Adipocyte (in vitro differentiated cells): ENCODE results near the gene NDUFA3.

Source experiments
- DNase-seq: peaks from one replicate; pipeline ENCODE4 v3.0.0-alpha.2; 2015; ENCODE audit warnings: low read depth
- H3K27me3 ChIP-seq: replicated peaks from 2 replicates; pipeline ENCODE4 v1.7.0; 2013; ENCODE audit warnings: mild to moderate bottlenecking, low read length, moderate library complexity; ENCODE audit not compliant: control insufficient read depth, insufficient read depth
- H3K36me3 ChIP-seq: 2 replicates; pipeline ENCODE4 v1.7.0; 2013; ENCODE audit warnings: low read length, mild to moderate bottlenecking, moderate library complexity; ENCODE audit not compliant: control insufficient read depth, insufficient read depth, severe bottlenecking
- H3K4me1 ChIP-seq: 2 replicates; pipeline ENCODE4 v1.7.0; 2013; ENCODE audit warnings: mild to moderate bottlenecking, low read length, moderate library complexity; ENCODE audit not compliant: control insufficient read depth, insufficient read depth
- H3K4me3 ChIP-seq: 2 replicates; pipeline ENCODE4 v1.7.0; 2013; ENCODE audit warnings: mild to moderate bottlenecking, low read length, moderate library complexity
- H3K9ac ChIP-seq: 2 replicates; pipeline ENCODE4 v1.7.0; 2013; ENCODE audit warnings: mild to moderate bottlenecking, low read length, moderate library complexity
- H3K9me3 ChIP-seq: 2 replicates; pipeline ENCODE4 v1.7.0; 2013; ENCODE audit warnings: mild to moderate bottlenecking, low read length, moderate library complexity; ENCODE audit not compliant: control insufficient read depth

The NDUFA3 gene

GRCh38 chr19:54147676-54148075 lies 45.0 kb downstream of the NDUFA3 start:
- Histone ChIP-seq H3K36me3 (peaks cover 88% of the 10 kb centered on the region), H3K4me3 (no peak overlapping the region), H3K9me3 (no peaks in the 10 kb centered on the region), H3K4me1 (no peaks in the 10 kb centered on the region), H3K27me3 (no peaks in the 10 kb centered on the region), H3K9ac (no peak overlapping the region)
- no peak for DNase-seq

DNA sequence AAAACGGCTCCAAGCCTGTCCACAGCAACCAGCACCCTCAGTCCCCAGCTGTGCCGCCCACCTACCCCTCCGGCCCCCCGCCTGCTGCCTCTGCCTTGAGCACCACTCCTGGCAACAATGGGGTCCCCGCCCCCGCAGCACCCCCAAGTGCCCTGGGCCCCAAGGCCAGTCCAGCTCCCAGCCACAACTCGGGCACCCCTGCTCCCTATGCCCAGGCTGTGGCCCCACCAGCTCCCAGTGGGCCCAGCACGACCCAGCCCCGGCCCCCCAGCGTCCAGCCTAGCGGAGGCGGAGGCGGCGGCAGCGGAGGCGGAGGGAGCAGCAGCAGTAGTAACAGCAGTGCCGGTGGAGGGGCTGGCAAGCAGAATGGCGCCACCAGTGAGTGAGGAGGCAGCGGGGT lies 45.5 kb downstream of the NDUFA3 start:
- Histone ChIP-seq H3K36me3 (peaks cover 88% of the 10 kb centered on the region), H3K4me1 (peaks cover 2% of the 10 kb centered on the region), H3K9ac (no peak overlapping the region), H3K27me3 (no peaks in the 10 kb centered on the region), H3K9me3 (no peaks in the 10 kb centered on the region), H3K4me3 (no peak overlapping the region)
- no peak for DNase-seq

GRCh38 chr19:54149021-54149812 lies 46.6 kb downstream of the NDUFA3 start:
- Histone ChIP-seq H3K9ac (no peak overlapping the region), H3K4me1 (peaks cover 13% of the 10 kb centered on the region), H3K27me3 (no peaks in the 10 kb centered on the region), H3K4me3 (no peak overlapping the region), H3K9me3 (no peaks in the 10 kb centered on the region), H3K36me3 (peaks cover 86% of the 10 kb centered on the region)
- DNase-seq, result no peak

DNA sequence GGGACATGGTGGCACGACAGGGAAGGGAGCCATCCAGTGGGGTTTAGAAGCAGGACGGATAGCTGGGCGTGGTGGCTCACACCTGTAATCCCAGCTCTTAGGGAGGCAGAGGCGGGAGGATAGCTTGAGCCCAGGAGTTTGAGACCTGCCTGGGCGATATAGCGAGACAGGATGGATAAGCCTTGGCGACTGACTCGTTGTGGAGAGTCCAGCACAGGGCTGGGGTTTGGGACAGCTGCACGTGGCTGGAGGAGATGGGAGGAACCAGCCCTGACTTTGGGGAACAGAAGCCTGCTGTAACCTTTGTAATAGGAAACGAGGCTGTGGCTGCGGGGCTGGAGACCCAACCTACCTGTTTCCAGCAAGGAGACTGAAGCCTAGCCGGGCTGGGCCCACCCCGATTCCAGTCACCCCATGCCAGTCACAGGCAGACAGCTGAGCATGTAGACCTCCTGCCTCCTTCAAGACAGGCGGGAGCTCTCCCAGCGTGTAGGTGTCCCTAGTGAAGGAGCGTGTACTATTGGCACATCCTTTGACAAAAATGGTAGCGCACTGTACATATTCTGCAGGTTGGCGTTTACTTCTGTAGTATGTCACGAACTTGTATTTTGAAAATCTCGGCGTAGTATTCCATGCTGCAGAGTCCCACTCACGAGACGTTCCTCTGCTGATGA lies 48.8 kb downstream of the NDUFA3 start:
- Histone ChIP-seq H3K9ac (no peak overlapping the region), H3K4me3 (no peak overlapping the region), H3K27me3 (no peaks in the 10 kb centered on the region), H3K4me1 (peaks cover 21% of the 10 kb centered on the region), H3K9me3 (no peaks in the 10 kb centered on the region), H3K36me3 (peaks cover 86% of the 10 kb centered on the region)
- DNase-seq, result no peak

DNA sequence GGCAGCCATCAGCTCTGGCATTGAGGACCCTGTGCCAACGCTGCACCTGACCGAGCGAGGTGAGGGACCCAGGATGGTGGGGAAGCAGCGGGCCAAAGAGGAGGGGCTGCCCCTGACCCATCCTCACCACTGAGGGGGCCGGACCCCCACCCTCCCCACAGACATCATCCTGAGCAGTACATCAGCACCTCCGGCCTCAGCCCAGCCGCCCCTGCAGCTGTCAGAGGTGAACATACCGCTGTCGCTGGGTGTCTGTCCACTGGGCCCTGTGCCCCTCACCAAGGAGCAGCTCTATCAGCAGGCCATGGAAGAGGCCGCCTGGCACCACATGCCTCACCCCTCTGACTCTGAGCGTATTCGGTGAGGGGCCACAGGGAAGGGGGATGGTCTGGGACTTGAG lies 49.6 kb downstream of the NDUFA3 start:
- Histone ChIP-seq H3K9me3 (no peaks in the 10 kb centered on the region), H3K36me3 (peaks cover 85% of the 10 kb centered on the region), H3K4me3 (no peak overlapping the region), H3K4me1 (peaks cover 21% of the 10 kb centered on the region), H3K9ac (no peak overlapping the region), H3K27me3 (no peaks in the 10 kb centered on the region)
- DNase-seq, result no peak

- Histone ChIP-seq H3K4me1 (peaks cover 23% of the 10 kb centered on the region), H3K36me3 (peaks cover 85% of the 10 kb centered on the region), H3K4me3 (peak overlapping the region; percentile 38), H3K9ac (peak overlapping the region; percentile 54), H3K27me3 (no peaks in the 10 kb centered on the region), H3K9me3 (no peaks in the 10 kb centered on the region)
- no peak for DNase-seq
These were observed 50.3 kb downstream of the NDUFA3 start for GRCh38 chr19:54152878-54153524.

- Histone ChIP-seq H3K36me3 (peaks cover 85% of the 10 kb centered on the region), H3K27me3 (no peaks in the 10 kb centered on the region), H3K9me3 (no peaks in the 10 kb centered on the region), H3K9ac (peak overlapping the region; percentile 54), H3K4me3 (peak overlapping the region; percentile 38), H3K4me1 (peaks cover 31% of the 10 kb centered on the region)
- no peak for DNase-seq
These were observed 51.2 kb downstream of the NDUFA3 start for GRCh38 chr19:54153731-54154326.

GRCh38 chr19:54154603-54155345 lies 52.1 kb downstream of the NDUFA3 start:
- no peak overlapping the region for H3K4me3 ChIP-seq
- DNase-seq, result no peak
- peaks cover 75% of the 10 kb centered on the region for H3K36me3 ChIP-seq
- H3K4me1 ChIP-seq, result peaks cover 33% of the 10 kb centered on the region
- H3K27me3 ChIP-seq, result no peaks in the 10 kb centered on the region
- H3K9me3 ChIP-seq, result no peaks in the 10 kb centered on the region
- no peak overlapping the region for H3K9ac ChIP-seq

- Histone ChIP-seq H3K9me3 (no peaks in the 10 kb centered on the region), H3K4me1 (peaks cover 39% of the 10 kb centered on the region), H3K36me3 (peaks cover 70% of the 10 kb centered on the region), H3K4me3 (no peak overlapping the region), H3K9ac (no peak overlapping the region), H3K27me3 (no peaks in the 10 kb centered on the region)
- no peak for DNase-seq
These were observed 53.0 kb downstream of the NDUFA3 start for GRCh38 chr19:54155694-54156093.

- Histone ChIP-seq H3K4me1 (peaks cover 42% of the 10 kb centered on the region), H3K9ac (no peak overlapping the region), H3K9me3 (no peaks in the 10 kb centered on the region), H3K36me3 (peaks cover 64% of the 10 kb centered on the region), H3K27me3 (no peaks in the 10 kb centered on the region), H3K4me3 (no peak overlapping the region)
- no peak for DNase-seq
These were observed 53.8 kb downstream of the NDUFA3 start for GRCh38 chr19:54156490-54156889.
